HG02642 (cell line): ENCODE data around the gene SIX2.

Experiments used
- ATAC-seq: cut with Tn5 transposase; IDR thresholded peaks from one replicate; pipeline ENCODE4 v1.9.1; 2021; ENCODE audit warnings: mild to moderate bottlenecking; ENCODE audit not compliant: unreplicated experiment, poor library complexity

The SIX2 gene

DNA sequence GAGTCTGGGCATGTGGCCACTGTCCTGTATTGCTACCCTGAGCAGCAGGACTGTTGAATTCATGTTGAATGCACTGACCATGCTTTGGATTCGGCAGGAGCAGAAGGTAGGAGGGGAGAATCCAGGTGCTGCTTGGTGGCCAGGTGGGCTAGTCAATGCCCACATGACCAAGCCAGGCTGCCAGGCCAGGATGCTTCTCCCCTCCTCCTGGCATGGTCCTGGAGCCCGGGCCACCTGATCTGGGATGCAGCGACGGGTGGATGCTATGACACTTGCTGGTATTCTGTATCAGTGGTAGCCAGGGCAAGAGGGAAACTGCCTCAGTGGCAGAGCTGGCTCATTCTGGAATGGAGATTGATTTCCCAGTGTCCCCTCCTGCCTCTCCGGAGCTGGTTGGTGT lies 14.8 kb upstream of the SIX2 start:
- ATAC-seq: no peak

DNA sequence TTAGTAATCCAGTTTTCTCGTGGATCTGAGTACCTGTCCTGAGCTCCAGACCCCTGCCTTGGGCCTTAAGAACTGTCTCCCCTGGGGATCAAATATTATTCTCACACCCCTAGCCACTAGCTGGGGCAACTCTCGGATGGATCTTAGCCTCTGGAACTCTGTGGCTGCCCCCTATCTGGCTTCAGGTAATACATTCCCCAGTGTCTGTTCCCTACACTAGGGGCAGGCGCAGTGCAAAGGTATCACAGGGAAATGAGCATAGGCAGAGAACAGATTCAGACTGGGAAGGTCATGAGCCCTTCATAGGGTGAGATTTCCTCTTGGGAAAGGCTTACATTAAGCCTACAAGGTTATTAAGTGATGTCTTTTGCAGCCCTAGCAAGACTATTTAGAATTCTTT lies 11.2 kb upstream of the SIX2 start:
- no peak for ATAC-seq

GRCh38 chr2:45018023-45018422 lies 8.8 kb upstream of the SIX2 start:
- ATAC-seq: no peak

DNA sequence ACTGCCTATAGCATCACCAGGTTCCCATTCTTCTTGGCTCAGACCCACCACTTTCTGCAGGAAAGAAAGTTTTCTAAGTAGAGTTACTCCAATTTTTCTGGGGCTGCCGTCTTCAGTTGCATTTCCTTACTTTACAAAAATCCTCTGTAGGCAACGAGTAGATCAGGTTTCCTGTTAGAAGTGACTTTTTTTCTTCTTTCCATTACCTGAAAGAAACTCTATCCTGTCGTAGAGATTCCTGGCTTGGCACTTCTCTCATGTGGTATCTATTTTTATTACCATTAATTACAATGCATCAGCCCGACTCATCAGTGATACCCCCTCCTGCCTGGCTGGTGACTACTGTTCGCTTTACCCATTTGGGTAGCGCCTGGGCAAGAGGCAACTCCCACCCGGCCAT lies 5.6 kb upstream of the SIX2 start:
- no peak for ATAC-seq

- ATAC-seq: no peak
Observed at GRCh38 chr2:45014016-45014702, 4.9 kb upstream of the SIX2 start.

GRCh38 chr2:45013229-45014015 lies 4.2 kb upstream of the SIX2 start:
- no peak for ATAC-seq

DNA sequence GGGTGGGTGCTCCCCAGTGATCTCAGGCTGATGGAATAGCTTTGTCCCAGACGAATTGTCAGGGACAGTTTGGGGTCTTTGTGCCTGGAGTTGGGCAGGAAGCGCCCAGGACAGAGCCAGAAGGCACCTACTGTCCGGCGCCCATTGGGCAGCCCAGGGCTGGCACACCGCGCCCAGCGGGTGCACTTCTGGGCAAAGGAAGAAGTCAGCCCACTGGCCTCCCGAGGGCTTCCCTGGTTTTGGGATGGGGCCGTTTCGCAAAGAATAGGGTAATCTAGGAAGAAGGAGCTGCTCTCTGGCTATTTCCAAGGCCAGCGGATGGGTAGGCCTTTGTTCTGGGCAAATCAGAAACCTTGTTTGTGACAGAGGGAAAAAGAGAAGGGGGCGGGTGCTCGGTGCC lies 3.5 kb upstream of the SIX2 start:
- no peak for ATAC-seq

- ATAC-seq: no peak
Observed at GRCh38 chr2:45011621-45012602, 2.7 kb upstream of the SIX2 start.

GRCh38 chr2:45011121-45011520 lies 1.9 kb upstream of the SIX2 start:
- ATAC-seq: no peak

- no peak for ATAC-seq
Observed at GRCh38 chr2:45010702-45011012, 1.4 kb upstream of the SIX2 start.

- ATAC-seq: no peak
Observed at GRCh38 chr2:45009928-45010701, 863 bp upstream of the SIX2 start.

DNA sequence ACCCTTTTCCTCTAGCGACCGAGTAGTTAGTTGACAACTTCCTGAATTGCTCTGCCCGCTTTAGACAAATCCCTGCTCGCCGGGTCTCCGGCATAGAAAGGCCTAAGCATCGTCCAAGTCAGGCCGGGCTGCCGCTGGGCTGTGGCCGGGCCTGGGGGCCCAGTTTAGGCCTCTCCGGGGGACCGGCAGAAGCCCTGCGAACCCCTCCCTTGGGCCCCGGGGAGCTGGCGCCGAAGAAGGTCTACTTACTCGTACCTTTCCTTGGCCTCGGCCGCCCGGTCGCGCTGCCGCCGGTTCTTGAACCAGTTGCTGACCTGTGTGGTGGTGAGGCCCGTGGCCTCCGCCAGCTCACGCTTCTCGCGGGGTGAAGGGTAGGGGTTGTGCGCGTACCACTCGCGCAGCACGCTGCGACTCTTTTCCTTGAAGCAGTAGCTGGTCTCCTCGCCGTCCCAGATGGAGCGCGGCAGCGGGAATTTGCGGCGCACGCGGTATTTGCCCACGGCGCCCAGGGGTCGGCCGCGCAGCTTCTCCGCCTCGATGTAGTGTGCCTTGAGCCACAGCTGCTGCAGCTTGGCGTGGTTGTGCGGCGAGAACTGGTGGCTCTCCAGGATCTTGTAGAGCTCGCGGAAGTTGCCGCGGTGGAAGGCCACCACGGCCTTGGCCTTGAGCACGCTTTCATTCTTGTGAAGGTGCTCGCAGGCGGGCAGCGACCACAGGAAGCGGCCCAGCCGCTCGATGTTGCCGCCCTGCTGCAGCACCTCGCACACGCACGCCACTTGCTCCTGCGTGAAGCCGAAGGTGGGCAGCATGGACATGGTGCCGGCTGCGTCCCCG lies 739 bp downstream of the SIX2 start:
- no peak for ATAC-seq

DNA sequence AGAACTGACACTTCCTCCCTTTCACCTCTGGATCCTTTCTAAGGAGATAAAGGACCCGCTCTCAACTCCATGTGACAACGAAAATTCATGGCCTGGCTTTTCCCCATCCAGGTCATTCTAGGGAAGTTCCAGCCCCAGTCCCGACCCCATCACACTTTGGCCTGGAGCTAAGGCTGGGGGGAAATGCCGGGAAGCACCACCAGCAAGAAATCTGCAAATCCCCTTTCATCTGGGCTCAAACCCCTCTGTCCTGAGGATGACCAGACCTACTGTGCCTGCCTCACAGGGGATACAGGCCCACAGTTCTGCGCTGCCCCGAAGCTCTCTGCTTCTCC lies 1.3 kb downstream of the SIX2 start:
- ATAC-seq: no peak

GRCh38 chr2:45006942-45007287 lies 2.3 kb downstream of the SIX2 start:
- ATAC-seq: no peak

- ATAC-seq: no peak
Observed at GRCh38 chr2:45006041-45006941, 3.0 kb downstream of the SIX2 start.

GRCh38 chr2:45005261-45006002 lies 3.8 kb downstream of the SIX2 start:
- no peak for ATAC-seq

DNA sequence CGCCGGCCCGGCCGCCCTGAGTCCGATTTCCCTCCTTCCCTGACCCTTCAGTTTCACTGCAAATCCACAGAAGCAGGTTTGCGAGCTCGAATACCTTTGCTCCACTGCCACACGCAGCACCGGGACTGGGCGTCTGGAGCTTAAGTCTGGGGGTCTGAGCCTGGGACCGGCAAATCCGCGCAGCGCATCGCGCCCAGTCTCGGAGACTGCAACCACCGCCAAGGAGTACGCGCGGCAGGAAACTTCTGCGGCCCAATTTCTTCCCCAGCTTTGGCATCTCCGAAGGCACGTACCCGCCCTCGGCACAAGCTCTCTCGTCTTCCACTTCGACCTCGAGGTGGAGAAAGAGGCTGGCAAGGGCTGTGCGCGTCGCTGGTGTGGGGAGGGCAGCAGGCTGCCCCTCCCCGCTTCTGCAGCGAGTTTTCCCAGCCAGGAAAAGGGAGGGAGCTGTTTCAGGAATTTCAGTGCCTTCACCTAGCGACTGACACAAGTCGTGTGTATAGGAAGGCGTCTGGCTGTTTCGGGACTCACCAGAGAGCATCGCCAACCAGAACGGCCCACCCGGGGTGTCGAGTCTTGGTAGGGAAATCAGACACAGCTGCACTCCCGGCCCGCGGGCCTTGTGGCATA lies 4.6 kb downstream of the SIX2 start:
- ATAC-seq: no peak
